ENCODE results near the gene HTR3B.
"Not testable (repeated sequence)": the region's sequence is repeated elsewhere in the genome, so short reads cannot be mapped to it uniquely, and the experiment has no call there.

Gene HTR3B

DNA sequence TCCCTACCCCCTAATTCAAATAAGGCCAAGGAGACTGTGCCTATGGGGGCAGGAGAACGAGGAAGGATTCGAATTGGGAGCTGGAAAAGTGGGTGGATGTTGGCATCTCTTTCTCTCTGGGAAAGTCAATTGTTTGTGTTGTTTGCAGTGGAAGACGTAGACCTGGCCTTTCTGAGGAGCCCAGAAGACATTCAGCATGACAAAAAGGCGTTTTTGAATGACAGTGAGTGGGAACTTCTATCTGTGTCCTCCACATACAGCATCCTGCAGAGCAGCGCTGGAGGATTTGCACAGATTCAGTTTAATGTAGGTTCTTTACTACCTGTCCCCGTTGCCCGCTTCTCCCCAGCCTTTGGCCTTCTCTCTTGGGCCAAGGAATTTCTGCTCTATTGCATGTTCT is 28.2 kb downstream of the HTR3B start:
- Histone ChIP-seq H2AFZ (ENCODE audit: low read length) (no peak overlapping the region), H4K91ac (ENCODE audit: low read depth, low read length, poor library complexity) (no peak overlapping the region), H3K14ac (ENCODE audit: low read length) (no peak overlapping the region), H3K18ac (ENCODE audit: low read length) (no peak overlapping the region), H3K23ac (ENCODE audit: low read depth, low read length, poor library complexity) (no peak overlapping the region), H3K4me1 (ENCODE audit: control insufficient read depth in 2 of 2, insufficient read depth in 1 of 2, low read depth in 1 of 2, low read length in 2 of 2) (peaks cover 0 to 1% of the 10 kb centered on the region in 2 donors), H3K4me3 (ENCODE audit: low read length in 2 of 2) (no peak overlapping the region), H3K27ac (replicated peaks; ENCODE audit: low read length) (no peak overlapping the region), H3K36me3 (replicated peaks in 1 of 2; ENCODE audit: control insufficient read depth in 2 of 2, insufficient read depth in 2 of 2, low read length in 2 of 2) (no peaks in the 10 kb centered on the region), H3K9ac (ENCODE audit: low read depth, low read length, poor library complexity) (no peak overlapping the region), H2BK15ac (ENCODE audit: low read length) (no peak overlapping the region), H3K27me3 (ENCODE audit: control insufficient read depth in 3 of 3, insufficient read depth in 3 of 3, low read depth in 1 of 3, low read length in 3 of 3) (peaks cover 0 to 34% (median 0%) of the 10 kb centered on the region in 3 experiments), H3K4me2 (ENCODE audit: insufficient read depth, low read length, poor library complexity, severe bottlenecking) (no peak overlapping the region), H3K4ac (ENCODE audit: low read length) (no peak overlapping the region), H4K8ac (ENCODE audit: low read depth, low read length) (no peak overlapping the region), H2BK12ac (ENCODE audit: low read length) (no peak overlapping the region), H3K9me3 (replicated peaks in 1 of 2; ENCODE audit: control insufficient read depth in 2 of 2, insufficient read depth in 1 of 2, low read depth in 1 of 2, low read length in 2 of 2) (no peaks in the 10 kb centered on the region), H2BK120ac (ENCODE audit: low read depth, low read length) (no peak overlapping the region), H2BK5ac (ENCODE audit: low read length) (no peak overlapping the region), H3K79me1 (ENCODE audit: low read depth, low read length) (no peaks in the 10 kb centered on the region), H2AK5ac (ENCODE audit: low read depth, low read length) (no peak overlapping the region)
- WGBS, 2 donors (ENCODE audit: extremely low coverage in 2 of 2, insufficient read length in 2 of 2, insufficient replicate concordance in 1 of 2), result no CpG with 5 or more reads among the region's 7 CpGs
- no peak for DNase-seq (ENCODE audit: low spot score)

DNA sequence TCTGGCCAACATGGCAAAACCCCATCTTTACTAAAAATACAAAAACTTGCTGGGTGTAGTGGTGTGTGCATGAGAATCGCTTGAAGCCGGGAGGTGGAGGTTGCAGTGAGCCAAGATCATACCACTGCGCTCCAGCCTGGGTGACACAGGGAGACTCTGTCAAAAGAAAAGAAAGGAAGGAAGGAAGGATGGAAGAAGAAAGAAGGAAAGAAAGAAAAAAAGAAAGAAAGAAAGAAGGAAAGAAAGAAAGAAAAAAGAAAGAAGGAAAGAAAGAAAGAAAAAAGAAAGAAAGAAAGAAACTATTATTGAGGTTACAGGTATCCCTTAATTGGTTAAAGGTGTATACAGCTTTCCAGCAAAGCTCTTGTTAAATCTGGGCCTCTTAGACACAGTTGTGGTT is 29.6 kb downstream of the HTR3B start:
- H3K4me1 ChIP-seq (ENCODE audit: control insufficient read depth in 2 of 2, insufficient read depth in 1 of 2, low read depth in 1 of 2, low read length in 2 of 2); H2AFZ ChIP-seq (ENCODE audit: low read length); H3K9ac ChIP-seq (ENCODE audit: low read depth, low read length, poor library complexity); H3K4me3 ChIP-seq (ENCODE audit: low read length in 2 of 2); H2BK15ac ChIP-seq (ENCODE audit: low read length); H3K23ac ChIP-seq (ENCODE audit: low read depth, low read length, poor library complexity); H2AK5ac ChIP-seq (ENCODE audit: low read depth, low read length); H2BK5ac ChIP-seq (ENCODE audit: low read length); H3K79me1 ChIP-seq (ENCODE audit: low read depth, low read length); H3K4me2 ChIP-seq (ENCODE audit: insufficient read depth, low read length, poor library complexity, severe bottlenecking); H2BK120ac ChIP-seq (ENCODE audit: low read depth, low read length); H2BK12ac ChIP-seq (ENCODE audit: low read length); H3K36me3 ChIP-seq (replicated peaks in 1 of 2; ENCODE audit: control insufficient read depth in 2 of 2, insufficient read depth in 2 of 2, low read length in 2 of 2); H3K4ac ChIP-seq (ENCODE audit: low read length); H4K91ac ChIP-seq (ENCODE audit: low read depth, low read length, poor library complexity); H3K18ac ChIP-seq (ENCODE audit: low read length); H3K9me3 ChIP-seq (replicated peaks in 1 of 2; ENCODE audit: control insufficient read depth in 2 of 2, insufficient read depth in 1 of 2, low read depth in 1 of 2, low read length in 2 of 2); DNase-seq (ENCODE audit: low spot score); H3K14ac ChIP-seq (ENCODE audit: low read length); H4K8ac ChIP-seq (ENCODE audit: low read depth, low read length); H3K27ac ChIP-seq (replicated peaks; ENCODE audit: low read length): not testable (repeated sequence)
- WGBS, 2 donors (ENCODE audit: extremely low coverage in 2 of 2, insufficient read length in 2 of 2, insufficient replicate concordance in 1 of 2), result no CpG with 5 or more reads among the region's 3 CpGs
- peaks cover 0 to 35% (median 0%) of the 10 kb centered on the region in 3 experiments for H3K27me3 ChIP-seq (ENCODE audit: control insufficient read depth in 3 of 3, insufficient read depth in 3 of 3, low read depth in 1 of 3, low read length in 3 of 3)

DNA sequence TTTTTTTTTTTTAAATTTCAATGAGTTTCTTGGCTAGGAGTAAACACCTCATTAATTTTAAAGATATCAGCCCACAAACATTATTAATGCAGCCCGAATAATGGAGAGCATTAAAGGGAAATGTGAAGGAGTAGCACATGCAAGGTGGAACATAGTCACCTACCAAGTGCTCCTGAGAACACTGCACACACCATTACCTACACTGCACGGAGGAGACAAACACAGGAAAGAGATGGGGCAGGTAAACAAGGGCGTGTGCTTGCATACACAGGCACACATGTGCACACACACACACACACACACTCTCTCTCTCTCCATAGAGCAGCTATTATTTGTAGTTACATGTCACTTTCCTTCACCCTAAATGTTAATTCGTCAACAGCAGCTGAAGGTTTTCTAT is 30.2 kb downstream of the HTR3B start:
- no peak overlapping the region for H3K4ac ChIP-seq (ENCODE audit: low read length)
- DNase-seq (ENCODE audit: low spot score), result no peak
- no peak overlapping the region for H2BK5ac ChIP-seq (ENCODE audit: low read length)
- H3K18ac ChIP-seq (ENCODE audit: low read length), result no peak overlapping the region
- no peak overlapping the region for H3K9ac ChIP-seq (ENCODE audit: low read depth, low read length, poor library complexity)
- no peak overlapping the region for H2BK15ac ChIP-seq (ENCODE audit: low read length)
- H4K91ac ChIP-seq (ENCODE audit: low read depth, low read length, poor library complexity), result no peak overlapping the region
- H3K27me3 ChIP-seq (ENCODE audit: control insufficient read depth in 3 of 3, insufficient read depth in 3 of 3, low read depth in 1 of 3, low read length in 3 of 3), result peaks cover 0 to 40% (median 0%) of the 10 kb centered on the region in 3 experiments
- no CpG with 5 or more reads among the region's 4 CpGs for WGBS, 2 donors (ENCODE audit: extremely low coverage in 2 of 2, insufficient read length in 2 of 2, insufficient replicate concordance in 1 of 2)
- no peak overlapping the region for H4K8ac ChIP-seq (ENCODE audit: low read depth, low read length)
- no peak overlapping the region for H2AFZ ChIP-seq (ENCODE audit: low read length)
- H3K23ac ChIP-seq (ENCODE audit: low read depth, low read length, poor library complexity), result no peak overlapping the region
- no peak overlapping the region for H2BK120ac ChIP-seq (ENCODE audit: low read depth, low read length)
- H3K4me2 ChIP-seq (ENCODE audit: insufficient read depth, low read length, poor library complexity, severe bottlenecking), result no peak overlapping the region
- no peaks in the 10 kb centered on the region for H3K9me3 ChIP-seq (replicated peaks in 1 of 2; ENCODE audit: control insufficient read depth in 2 of 2, insufficient read depth in 1 of 2, low read depth in 1 of 2, low read length in 2 of 2)
- H3K4me1 ChIP-seq (ENCODE audit: control insufficient read depth in 2 of 2, insufficient read depth in 1 of 2, low read depth in 1 of 2, low read length in 2 of 2), result peaks cover 0 to 1% of the 10 kb centered on the region in 2 donors
- H3K27ac ChIP-seq (replicated peaks; ENCODE audit: low read length), result no peak overlapping the region
- no peak overlapping the region for H2BK12ac ChIP-seq (ENCODE audit: low read length)
- H2AK5ac ChIP-seq (ENCODE audit: low read depth, low read length), result no peak overlapping the region
- no peaks in the 10 kb centered on the region for H3K36me3 ChIP-seq (replicated peaks in 1 of 2; ENCODE audit: control insufficient read depth in 2 of 2, insufficient read depth in 2 of 2, low read length in 2 of 2)
- H3K79me1 ChIP-seq (ENCODE audit: low read depth, low read length), result no peaks in the 10 kb centered on the region
- H3K4me3 ChIP-seq (ENCODE audit: low read length in 2 of 2), result no peak overlapping the region
- no peak overlapping the region for H3K14ac ChIP-seq (ENCODE audit: low read length)

DNA sequence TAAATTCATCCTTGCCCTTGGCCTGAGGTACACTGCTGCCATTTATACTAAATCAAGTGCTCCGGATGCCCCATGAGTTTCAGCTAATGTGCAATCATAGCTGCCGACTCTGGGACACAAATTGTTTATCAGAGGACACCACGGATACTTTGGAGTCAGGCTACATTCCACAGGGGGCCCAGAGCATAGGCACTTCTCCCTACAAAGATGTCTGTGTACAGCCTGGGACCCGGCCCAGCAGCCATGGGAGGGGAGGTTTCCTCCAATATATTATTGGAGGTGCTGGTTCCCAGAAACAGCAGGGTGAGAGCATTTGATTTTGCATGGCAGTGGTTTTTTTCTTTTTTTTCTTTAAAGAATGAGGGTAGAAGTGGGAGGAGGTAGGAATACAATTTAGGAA is 31.3 kb downstream of the HTR3B start:
- no peak overlapping the region for H3K14ac ChIP-seq (ENCODE audit: low read length)
- no peak overlapping the region for H3K23ac ChIP-seq (ENCODE audit: low read depth, low read length, poor library complexity)
- H2BK5ac ChIP-seq (ENCODE audit: low read length), result no peak overlapping the region
- H3K79me1 ChIP-seq (ENCODE audit: low read depth, low read length), result no peaks in the 10 kb centered on the region
- H3K27me3 ChIP-seq (ENCODE audit: control insufficient read depth in 3 of 3, insufficient read depth in 3 of 3, low read depth in 1 of 3, low read length in 3 of 3), result peaks cover 0 to 43% (median 0%) of the 10 kb centered on the region in 3 experiments
- no peak overlapping the region for H2AK5ac ChIP-seq (ENCODE audit: low read depth, low read length)
- no peak overlapping the region for H3K18ac ChIP-seq (ENCODE audit: low read length)
- H2BK12ac ChIP-seq (ENCODE audit: low read length), result no peak overlapping the region
- H2BK120ac ChIP-seq (ENCODE audit: low read depth, low read length), result no peak overlapping the region
- WGBS, 2 donors (ENCODE audit: extremely low coverage in 2 of 2, insufficient read length in 2 of 2, insufficient replicate concordance in 1 of 2), result no CpG with 5 or more reads among the region's 4 CpGs
- no peak overlapping the region for H2AFZ ChIP-seq (ENCODE audit: low read length)
- no peak overlapping the region for H3K27ac ChIP-seq (replicated peaks; ENCODE audit: low read length)
- H3K9ac ChIP-seq (ENCODE audit: low read depth, low read length, poor library complexity), result no peak overlapping the region
- H3K4me2 ChIP-seq (ENCODE audit: insufficient read depth, low read length, poor library complexity, severe bottlenecking), result no peak overlapping the region
- H2BK15ac ChIP-seq (ENCODE audit: low read length), result no peak overlapping the region
- no peak overlapping the region for H3K4ac ChIP-seq (ENCODE audit: low read length)
- no peak for DNase-seq (ENCODE audit: low spot score)
- H3K36me3 ChIP-seq (replicated peaks in 1 of 2; ENCODE audit: control insufficient read depth in 2 of 2, insufficient read depth in 2 of 2, low read length in 2 of 2), result no peaks in the 10 kb centered on the region
- no peak overlapping the region for H4K91ac ChIP-seq (ENCODE audit: low read depth, low read length, poor library complexity)
- H3K9me3 ChIP-seq (replicated peaks in 1 of 2; ENCODE audit: control insufficient read depth in 2 of 2, insufficient read depth in 1 of 2, low read depth in 1 of 2, low read length in 2 of 2), result no peaks in the 10 kb centered on the region
- no peak overlapping the region for H3K4me3 ChIP-seq (ENCODE audit: low read length in 2 of 2)
- H4K8ac ChIP-seq (ENCODE audit: low read depth, low read length), result no peak overlapping the region
- peaks cover 0 to 1% of the 10 kb centered on the region in 2 donors for H3K4me1 ChIP-seq (ENCODE audit: control insufficient read depth in 2 of 2, insufficient read depth in 1 of 2, low read depth in 1 of 2, low read length in 2 of 2)
